HG03354 (cell line): ENCODE measurements around the gene OR51E1.

ENCODE experiments used
- ATAC-seq: cut with Tn5 transposase; IDR thresholded peaks from one replicate; pipeline ENCODE4 v1.9.1; 2021; ENCODE audit warnings: mild to moderate bottlenecking; ENCODE audit not compliant: unreplicated experiment, poor library complexity, severe bottlenecking

Gene OR51E1, protein sequence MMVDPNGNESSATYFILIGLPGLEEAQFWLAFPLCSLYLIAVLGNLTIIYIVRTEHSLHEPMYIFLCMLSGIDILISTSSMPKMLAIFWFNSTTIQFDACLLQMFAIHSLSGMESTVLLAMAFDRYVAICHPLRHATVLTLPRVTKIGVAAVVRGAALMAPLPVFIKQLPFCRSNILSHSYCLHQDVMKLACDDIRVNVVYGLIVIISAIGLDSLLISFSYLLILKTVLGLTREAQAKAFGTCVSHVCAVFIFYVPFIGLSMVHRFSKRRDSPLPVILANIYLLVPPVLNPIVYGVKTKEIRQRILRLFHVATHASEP

DNA sequence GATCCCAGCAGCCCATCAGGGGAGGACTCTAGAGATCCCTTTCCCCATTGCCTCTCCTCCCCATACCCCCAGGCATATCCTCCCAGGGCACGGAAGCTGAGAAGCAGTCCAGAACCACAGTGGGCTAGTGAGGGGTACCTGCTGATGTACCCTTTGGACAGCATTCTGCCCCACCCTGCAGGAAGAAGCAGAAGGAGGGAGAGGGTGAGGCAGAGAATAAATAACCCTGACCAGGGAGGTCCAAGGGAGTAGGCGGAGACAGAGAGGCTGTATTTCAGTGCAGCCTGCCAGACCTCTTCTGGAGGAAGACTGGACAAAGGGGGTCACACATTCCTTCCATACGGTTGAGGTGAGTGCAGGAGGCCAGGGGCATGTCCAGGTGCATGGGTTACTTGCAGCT, at the start of gene OR51E1:
Gene OR51E1, plus strand, starts transcription at position 301 of the 400 bp plus-strand sequence. CDS start 8,545 bp downstream, outside the sequence.
- ATAC-seq, result no peak

DNA sequence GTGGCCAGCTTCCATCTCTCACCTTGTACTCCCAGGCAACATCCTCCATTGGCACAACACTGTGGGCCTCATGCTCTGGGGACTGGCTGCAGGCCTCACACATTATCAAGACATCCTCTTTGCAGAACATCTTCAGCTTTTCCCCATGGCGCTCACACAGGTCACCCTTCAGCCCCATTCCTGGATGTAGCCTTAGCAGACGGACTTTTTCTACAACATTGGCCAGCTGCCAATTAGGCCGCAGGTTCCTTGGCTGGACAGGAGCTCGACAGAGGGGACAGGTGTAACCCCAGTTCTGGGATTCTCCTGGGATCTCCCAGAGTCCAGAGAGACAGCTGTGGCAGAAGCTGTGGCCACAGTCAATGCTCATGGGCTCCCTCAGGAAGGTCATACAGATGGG, 38.7 kb upstream of the OR51E1 start:
- ATAC-seq, result no peak

DNA sequence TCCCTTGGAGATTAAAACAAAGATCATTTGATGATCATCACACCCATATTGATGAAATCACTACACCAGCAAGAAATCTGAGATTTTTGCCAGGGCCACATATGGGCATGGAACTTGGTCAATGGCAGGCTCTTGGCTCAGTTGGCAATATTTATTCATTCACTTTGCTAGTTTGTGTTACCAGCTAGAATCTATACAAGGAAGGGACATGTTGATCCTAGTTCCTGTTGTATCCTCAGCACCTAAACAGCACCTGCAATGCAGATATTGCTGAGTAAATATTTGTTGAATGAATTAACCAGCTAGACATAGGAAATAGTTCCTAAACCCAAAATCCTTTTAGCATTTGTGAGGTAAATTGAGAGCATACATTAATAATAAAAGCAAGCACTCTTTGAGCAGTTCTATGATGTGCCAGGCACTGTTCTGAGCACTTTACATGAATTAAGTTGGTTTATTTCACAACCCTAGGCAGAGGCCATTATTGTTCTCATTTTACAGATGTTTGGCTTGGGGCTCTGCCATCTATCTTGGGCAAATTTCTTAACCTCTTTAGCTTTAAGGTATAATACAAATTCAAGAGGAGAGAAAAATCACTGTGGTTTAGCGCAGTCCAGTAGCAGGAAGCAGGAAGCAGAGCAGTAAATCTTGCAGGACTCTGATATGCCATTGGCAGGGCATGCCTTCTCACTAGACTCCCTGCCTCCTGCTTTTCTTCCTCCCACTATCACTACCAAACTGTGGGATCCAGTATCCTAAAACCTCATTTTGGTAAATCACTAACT, 37.4 kb upstream of the OR51E1 start:
- ATAC-seq, result no peak

DNA sequence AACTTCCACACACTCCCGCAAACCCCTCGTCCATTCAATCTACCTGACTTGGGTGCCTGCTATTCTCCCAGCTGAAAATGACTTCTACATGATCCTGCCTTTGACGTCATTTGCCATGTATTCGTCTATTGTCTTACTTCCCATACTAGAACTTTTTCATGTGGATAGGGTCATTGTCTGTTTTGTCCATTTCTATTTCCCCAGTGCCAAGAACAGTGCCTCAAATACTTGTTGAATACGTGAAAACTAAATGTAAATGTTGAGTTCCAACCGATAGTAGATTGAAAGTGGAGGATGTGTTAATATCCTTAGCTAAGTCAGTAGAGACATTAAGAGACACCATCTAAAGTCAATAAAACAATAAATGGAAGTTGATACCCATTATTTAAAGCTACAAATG, 36.7 kb upstream of the OR51E1 start:
- no peak for ATAC-seq

DNA sequence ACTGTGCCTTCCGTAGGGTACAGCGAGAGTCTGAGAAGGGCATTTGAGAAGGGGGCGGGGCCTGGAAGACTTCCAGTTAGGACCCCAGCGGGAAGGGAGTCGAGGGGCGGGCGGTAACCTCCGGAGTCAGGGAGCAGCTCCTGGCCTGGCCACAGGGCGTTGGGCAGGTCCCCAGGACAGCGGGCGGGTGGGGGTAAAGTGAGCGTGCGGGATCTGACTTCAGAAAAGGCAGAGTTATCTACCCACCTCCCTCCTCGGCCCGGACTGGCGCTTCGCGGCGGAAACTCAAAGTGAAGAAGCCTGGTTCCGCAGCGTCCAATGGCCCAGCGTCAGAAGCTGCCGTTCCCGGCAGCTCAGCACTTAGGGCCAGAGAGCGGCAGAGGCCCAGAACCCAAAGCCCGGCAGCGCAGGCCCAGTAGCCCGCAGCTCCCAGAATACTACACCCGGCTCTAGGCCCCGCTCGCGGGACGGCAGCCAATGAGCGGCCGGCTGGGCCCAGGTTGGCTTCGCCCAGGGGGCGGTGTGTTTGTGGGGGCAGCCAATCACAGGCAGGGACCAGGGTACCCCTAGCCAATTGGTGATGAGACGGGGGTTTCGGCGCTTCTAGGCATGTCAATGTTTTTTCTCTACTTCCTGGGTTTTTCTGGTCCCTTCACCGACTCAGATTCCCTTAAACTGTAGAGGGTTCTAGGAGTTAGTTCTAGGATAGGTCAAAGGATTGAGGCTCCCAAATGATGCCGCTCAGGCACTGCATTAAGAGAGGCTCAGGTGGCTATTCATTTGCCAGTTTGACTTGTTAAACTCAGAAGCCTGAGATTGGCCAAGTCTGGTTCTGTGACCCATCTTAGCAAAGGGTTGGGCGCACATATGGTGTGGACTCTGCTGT, 35.8 kb upstream of the OR51E1 start, which contains the start of gene TRIM68:
Gene TRIM68, minus strand, starts transcription at position 451 of the 886 bp plus-strand sequence. CDS start 2,727 bp downstream, outside the sequence.
- ATAC-seq, result peak; percentile 100

DNA sequence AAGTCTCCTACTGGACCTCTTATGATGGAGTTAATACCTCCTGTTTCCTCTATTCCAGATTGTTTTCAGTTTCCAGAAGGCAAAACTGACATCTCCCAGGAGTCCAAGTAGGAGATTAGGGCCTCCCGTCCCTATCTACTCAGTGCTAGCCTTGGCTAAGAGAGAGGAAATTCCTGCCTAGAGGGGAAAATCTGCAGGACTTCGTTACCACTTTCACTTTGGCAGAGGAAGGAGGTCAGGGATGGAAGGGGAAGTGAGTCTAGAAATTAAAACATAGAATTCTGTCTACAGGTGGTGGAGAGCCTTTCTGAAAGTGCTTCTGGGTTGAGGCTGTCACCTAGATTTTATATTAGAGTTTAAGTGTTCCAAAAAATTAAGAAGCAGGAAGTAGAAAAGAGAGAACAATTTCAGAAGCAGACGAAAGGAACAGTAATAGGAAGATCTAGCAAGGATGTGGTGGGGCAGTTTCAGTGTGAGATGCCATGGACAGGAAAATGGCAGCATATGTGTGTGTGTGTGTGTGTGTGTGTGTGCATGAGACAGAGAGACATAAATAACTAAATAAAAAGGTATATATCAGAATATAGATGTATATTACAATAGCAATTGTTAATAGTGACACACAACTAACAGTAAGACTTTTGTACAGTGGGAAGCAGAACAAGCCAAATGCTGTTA, 33.4 kb upstream of the OR51E1 start:
- no peak for ATAC-seq

DNA sequence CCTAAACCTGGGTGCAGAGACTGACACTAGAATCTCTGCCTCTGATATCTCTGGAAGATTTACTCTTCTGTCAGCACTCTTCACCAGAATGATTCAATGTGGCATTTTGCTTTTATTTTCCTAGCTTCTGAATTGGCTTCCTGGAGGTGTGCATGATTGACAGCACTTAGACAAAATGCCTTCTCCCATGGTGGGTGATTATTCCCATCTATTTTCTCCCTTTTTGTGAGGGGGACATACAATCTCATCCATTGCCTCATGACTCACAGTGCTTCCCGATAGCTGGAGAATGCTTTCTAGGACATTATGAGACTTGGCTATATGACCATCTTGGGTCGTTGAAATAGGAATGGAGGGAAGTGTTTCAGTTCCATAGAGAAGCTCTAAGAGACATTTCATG, 31.8 kb upstream of the OR51E1 start:
- no peak for ATAC-seq

DNA sequence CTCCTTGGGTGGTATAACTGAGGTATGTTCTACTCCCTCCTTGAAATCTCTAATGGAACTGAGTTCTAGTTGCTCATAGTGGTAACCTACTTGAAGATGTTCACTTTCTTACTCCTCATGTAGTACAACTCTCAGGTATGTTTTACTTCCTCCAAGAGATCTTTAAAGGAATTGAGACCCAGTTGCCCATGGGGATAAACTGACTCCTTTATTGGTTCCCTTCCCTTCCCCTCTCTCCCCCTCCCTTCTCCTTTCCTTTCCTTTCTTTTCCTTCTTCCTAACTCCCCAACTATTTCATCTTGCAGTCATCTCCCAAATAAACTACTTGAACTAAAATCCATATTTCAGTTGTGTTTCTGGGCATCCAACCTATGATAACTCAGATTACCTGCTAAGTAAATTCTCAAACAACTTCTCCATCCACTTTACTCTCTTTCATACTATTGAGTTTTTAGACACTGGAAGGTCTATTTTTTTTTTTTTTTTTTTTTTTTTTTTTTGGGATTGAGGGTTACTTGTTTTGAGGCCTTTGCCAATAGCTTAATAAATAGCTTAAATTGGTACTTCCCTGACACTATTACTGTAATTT, 27.8 kb upstream of the OR51E1 start:
- no peak for ATAC-seq

DNA sequence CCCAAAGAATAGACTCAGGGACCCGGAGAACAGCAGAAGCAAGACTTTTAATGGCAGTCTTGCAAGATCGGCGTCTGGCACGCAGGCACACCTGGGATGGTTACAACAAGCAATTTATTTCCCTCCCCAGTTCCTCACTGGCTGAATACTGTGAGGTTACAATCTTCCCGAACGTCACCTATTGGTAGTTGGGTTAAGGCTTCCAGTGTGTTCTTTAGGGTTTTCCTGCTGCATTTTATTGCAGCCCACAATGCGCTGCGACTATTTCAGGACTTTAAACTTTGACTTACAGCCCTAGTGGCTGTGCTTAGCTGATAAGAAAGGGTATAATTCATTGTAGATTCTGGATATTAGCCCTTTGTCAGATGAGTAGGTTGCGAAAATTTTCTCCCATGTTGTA, 24.3 kb upstream of the OR51E1 start:
- ATAC-seq, result no peak

DNA sequence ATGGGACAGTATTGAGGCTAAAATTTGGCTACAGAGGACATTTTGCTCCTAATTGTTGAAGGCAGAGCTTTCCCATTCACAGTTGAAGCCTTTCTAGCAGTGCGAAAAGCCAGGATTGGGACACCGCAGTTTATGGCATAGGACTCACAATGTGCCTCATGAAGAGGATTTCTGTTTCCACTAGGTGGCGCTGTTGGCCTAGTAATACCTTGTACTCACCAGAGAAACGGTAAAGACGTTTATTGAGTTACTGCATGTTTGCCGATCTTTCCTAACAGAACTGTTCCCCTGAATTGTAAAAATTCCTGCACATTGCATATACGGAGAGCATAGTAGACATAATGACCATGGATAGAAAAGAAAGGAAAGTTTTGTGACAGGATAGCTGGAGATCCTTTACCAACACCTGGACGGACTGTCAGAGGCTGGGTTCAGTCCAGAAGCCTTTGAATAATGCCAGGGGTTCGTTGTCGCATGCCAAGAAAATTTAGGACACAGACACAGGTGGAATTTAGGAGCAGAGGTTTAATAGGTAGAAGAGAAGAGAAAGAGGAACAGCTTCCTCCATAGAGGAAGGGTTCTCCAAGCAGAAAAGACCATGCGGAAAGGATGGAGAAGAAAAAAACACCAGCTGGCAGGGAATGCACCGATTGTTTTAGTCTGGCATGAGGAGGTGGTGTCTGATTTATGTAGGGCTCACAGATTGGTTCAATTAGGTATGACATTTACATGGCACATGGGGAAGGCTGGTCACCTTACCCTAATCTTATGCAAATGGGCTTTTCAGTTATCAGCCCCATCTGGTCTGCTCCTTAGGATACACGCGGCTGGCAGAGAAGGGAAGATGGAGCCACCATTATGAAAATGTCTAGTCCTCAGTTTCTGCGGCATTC, 17.3 kb upstream of the OR51E1 start:
- peak; percentile 78 for ATAC-seq

DNA sequence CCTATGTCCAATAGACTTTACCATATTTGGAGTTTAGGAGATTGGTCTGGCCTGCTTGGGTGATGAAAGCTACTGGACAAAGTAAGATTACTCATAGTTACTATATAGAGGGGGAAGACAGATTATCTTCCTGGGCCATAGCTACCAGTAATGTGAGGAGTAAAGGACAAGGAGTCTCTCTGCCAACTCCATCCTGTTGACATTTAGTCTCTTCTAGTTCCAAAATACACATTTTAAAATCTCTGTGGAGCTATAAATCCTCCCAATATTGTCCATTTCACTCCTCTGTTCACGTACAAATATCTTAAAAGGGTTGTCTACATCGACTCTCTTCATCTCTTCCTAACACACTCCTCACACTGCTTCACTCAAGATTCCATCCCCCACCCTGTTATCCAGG, 7.6 kb upstream of the OR51E1 start:
- no peak for ATAC-seq

DNA sequence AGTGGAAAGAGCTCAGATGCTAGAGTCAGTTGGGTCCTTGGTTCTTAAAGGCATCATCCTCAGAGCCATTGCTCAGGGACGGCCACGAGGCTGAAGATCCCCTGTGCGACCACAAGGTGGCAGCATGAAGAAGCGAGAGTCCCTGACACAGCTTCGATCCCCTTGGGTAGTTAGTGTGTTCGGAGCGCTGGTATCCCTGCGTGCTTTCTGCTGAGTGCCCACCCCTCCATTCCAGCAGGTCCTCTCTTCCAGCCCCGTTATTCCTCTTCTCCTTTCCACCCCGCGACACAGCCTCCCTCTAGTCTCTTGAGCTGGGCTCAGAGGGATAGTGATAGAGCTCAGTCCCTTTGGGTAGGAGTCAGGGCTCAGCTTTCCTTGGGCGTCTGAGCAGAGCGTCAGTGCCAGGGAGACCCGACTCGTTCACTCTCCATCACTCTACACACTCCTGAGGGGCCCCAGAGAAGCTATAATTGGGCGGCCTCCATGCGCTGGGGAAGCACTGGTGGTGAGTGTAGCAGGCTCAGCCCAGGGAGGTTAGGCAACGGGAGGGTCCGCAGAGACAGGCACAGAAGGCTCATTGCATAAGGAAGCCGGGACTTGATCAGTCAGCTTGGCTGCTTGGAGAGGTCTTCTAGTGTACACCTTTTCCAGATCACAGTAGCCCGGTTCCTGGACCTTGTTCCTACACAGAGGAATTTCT, 6.7 kb upstream of the OR51E1 start, which contains the start of gene OR51D1:
Gene OR51D1, plus strand, starts transcription at position 516 of the 700 bp plus-strand sequence. CDS start 2,314 bp downstream, outside the sequence.
- ATAC-seq, result peak; percentile 98

DNA sequence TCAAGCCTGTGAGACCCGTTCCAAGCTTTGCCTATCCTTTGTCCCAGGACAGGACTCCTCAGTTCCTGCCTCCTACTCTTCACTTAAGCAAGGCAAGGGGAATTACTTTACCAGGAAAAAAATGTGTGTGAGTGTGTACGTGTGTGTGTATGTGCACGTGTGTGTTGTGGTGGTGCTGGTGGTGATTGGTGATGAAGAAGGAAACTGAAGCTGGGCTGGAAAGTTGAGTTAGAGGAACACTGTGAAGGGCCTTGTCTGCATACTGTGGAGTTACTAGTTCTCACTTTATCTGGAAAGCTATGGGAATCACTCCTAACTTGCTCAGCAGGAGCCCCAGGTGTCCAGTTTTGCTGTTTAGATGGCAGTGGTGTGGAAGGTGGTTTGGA, 6.1 kb upstream of the OR51E1 start:
- no peak for ATAC-seq

DNA sequence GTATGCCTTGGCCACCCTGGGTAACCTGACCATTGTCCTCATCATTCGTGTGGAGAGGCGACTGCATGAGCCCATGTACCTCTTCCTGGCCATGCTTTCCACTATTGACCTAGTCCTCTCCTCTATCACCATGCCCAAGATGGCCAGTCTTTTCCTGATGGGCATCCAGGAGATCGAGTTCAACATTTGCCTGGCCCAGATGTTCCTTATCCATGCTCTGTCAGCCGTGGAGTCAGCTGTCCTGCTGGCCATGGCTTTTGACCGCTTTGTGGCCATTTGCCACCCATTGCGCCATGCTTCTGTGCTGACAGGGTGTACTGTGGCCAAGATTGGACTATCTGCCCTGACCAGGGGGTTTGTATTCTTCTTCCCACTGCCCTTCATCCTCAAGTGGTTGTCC, 3.9 kb upstream of the OR51E1 start:
- no peak for ATAC-seq

DNA sequence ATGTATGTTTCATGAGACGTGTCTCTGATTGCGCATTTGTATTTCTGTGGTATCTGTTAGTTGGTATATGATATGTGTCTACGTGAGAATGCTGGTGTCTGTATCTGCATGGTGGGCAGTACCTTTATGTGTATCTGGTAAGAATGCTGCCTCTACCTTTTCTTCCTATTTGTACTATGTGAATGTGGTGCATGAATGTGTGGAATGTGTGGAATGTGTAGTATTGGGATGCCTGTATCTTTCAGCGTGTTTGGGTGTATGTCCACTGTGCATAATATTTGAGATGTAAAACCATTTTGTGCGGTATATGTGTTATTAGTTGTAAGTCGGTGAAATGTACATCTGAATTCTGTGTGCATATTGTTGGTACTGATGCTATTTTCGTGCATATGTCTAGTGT, 2.3 kb upstream of the OR51E1 start:
- ATAC-seq, result no peak

DNA sequence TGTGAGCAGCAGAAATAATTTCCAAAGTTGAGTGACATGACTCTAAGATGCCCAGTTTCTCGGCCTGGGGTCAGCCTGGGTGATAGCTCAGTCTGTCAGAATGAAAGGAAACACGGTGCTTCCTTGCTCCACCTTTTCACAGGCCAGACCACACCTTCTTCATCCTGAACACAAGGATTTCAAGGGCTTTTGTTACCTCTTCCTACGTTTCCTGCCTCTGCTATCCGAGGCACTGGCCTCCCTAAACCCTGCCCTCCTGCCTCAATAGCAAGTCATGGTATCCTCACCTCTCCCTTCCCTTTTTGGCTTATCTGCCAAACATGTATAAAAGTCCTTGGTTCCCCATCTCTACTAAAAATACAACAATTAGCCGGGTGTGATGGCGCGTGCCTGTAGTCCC, 1.7 kb upstream of the OR51E1 start:
- no peak for ATAC-seq

DNA sequence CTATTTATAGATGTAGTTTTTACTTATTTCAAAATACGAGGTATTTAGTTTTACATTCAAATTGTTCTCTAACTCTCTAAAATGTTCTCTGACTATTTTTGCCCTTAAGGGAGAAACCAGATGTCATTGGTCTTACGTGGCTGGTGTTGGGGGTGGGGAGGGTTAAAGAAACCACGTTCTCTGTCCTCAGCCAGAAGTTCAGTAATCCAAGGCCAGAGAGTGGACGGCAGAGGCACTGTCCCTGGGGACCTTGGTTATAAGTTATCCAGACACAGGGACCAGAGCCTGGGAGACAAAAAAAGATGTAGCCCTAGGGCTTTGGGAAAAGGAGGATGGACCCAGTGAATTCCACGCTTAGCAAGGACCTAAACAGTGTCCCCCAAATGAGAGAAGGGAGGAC, 706 bp upstream of the OR51E1 start:
- ATAC-seq, result no peak

DNA sequence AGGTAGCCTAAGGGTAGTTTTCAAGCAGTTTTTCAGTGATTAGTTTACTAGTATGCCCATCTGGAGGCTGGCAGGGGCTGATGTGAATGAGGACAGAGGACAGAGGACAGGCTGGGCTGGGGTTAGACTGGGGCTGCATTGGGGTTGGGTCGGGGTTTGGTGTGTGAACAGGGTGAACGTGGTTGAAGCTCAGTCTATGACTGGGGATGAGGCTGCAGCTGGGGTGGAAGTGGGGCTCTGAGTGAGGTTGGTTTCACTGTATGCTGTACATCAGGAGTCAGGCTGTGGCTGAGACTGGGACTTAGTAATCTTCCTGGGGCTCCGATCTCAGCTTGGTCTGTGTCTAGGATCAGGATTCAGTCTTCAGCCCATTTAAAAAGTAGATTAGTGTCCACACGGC, 451 bp downstream of the OR51E1 start:
- no peak for ATAC-seq
